H1 (cell line): Measurements from ENCODE around the gene HS6ST2. TPM values are rescaled to one million over a fixed set of nuclear protein-coding genes. Genes with fewer than 3 reads are reported as not detected.

Experiments
- BACH1 ChIP-seq: IDR thresholded peaks from 2 replicates; pipeline ENCODE4 v1.6.1; 2012; ENCODE audit warnings: low read length, improper control_type of control experiment
- EZH2 ChIP-seq: fragments of 200-600 bp; sonication (generic); IDR thresholded peaks from 2 replicates; pipeline ENCODE4 v1.7.1; 2012; ENCODE audit warnings: low read depth, mild to moderate bottlenecking, moderate library complexity, low read length, inconsistent platforms; ENCODE audit not compliant: severe bottlenecking
- HDAC2 ChIP-seq, 2 experiments: fragments of 300-600 bp in 1 of 2; sonication (generic) in 1 of 2; IDR thresholded peaks; 2 replicates each; pipeline ENCODE4 v1.6.1; 2011 to 2012; ENCODE audit warnings: low read depth in 2 of 2, low read length in 2 of 2, mild to moderate bottlenecking in 2 of 2, moderate library complexity in 2 of 2, borderline replicate concordance in 1 of 2, inconsistent platforms in 1 of 2
- NRF1 ChIP-seq: IDR thresholded peaks from 2 replicates; pipeline ENCODE4 v1.6.1; 2011; ENCODE audit warnings: mild to moderate bottlenecking, low read depth, low read length, improper control_type of control experiment
- polyA plus RNA-seq, 7 experiments: library from polyadenylated mRNA; depleted of rRNA in 3 of 7; stranded (reverse) in 5 of 7; unstranded in 2 of 7; fragments of >200 nt in 5 of 7; fragments of 200-250 nt in 2 of 7; gene quantifications; 1 replicate in 5 of 7; 2 replicates in 1 of 7; 4 replicates in 1 of 7; pipeline versions ENCODE4 v1.2.1 to v1.2.3, GENCODE V29; 2011 to 2013; ENCODE audit warnings: missing spikeins in 2 of 7, mixed read lengths in 2 of 7
- total RNA-seq: library from RNA; stranded (reverse); fragmentation: NEBNext Ultra II Directional; extraction: Animal tissue kit (Norgen Biotek cat#: 25700); gene quantifications from 2 replicates; pipeline ENCODE4 v1.2.1, GENCODE V29; 2021

HS6ST2 gene
- total and polyA plus RNA-seq, 2 of the 8 experiments (the other 6 are each of a cell fraction or from before 2014, with no cell fraction given) = 3.9 TPM

DNA sequence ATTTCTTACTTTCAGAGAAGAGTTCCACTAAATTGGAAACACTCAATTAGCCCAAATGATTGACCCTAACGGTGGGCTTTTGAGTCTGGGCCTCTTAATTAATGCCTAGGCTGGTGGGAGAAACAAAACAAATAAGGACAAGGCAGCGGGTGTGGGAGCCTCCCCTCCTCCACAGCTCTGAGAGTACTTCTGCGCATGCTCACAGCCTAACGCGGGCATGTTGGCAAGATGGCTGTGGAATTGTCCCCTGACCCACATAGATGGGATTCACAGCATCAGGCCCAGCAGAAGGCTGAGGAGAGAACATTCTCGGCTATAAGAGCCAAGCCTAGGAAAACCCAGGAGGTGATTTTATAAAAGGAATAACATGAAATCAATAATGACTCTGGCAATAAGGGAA lies 230.1 kb downstream of the HS6ST2 start (continued):
- TF ChIP-seq BACH1 (no peak), EZH2 (no peak), HDAC2 (IDR thresholded peaks at IDR 0.05; ENCODE audit: borderline replicate concordance in 1 of 2, low read depth in 2 of 2, low read length in 2 of 2) (no peak), NRF1 (no peak)
